ENCODE measurements around the gene SLX9.

- TF ChIP-seq CTCF (conservative IDR thresholded peaks at IDR 0.05; ENCODE audit: low read length) (no peak), EZH2phosphoT487 (IDR thresholded peaks at IDR 0.05; ENCODE audit: borderline replicate concordance, low read depth, low read length) (no peak)
These were observed 44.0 kb upstream of the SLX9 start for GRCh38 chr21:44895859-44896258.
